PFSK-1 (cell line): ENCODE measurements around the gene CCDC126. TPM values are rescaled to one million over a fixed set of nuclear protein-coding genes. Genes with fewer than 3 reads are reported as not detected.

Source experiments
- FOXP2 ChIP-seq: optimal IDR thresholded peaks from 2 replicates; pipeline ENCODE3; 2011; ENCODE audit warnings: borderline replicate concordance, control low read depth, inconsistent platforms; ENCODE audit not compliant: insufficient read depth; ENCODE audit errors: extremely low read length, extremely low read depth
- POLR2AphosphoS5 ChIP-seq: IDR thresholded peaks from 2 replicates; pipeline ENCODE4 v1.6.1; 2012; ENCODE audit warnings: low read depth, mild to moderate bottlenecking, control low read depth, low read length, moderate library complexity
- REST ChIP-seq, 2 experiments: IDR thresholded peaks; 2 replicates each; pipeline versions ENCODE4 v1.6.1 to v1.8.0; 2011 to 2012; ENCODE audit warnings: low read depth in 2 of 2, low read length in 2 of 2, control low read depth in 1 of 2, inconsistent platforms in 1 of 2, mild to moderate bottlenecking in 1 of 2, moderate library complexity in 1 of 2; ENCODE audit not compliant: insufficient read depth in 1 of 2
- SIN3A ChIP-seq: IDR thresholded peaks from 2 replicates; pipeline ENCODE4 v1.6.1; 2012; ENCODE audit warnings: mild to moderate bottlenecking, low read length, moderate library complexity, borderline replicate concordance; ENCODE audit not compliant: insufficient read depth
- TAF1 ChIP-seq: IDR thresholded peaks from 2 replicates; pipeline ENCODE4 v1.6.1; 2012; ENCODE audit warnings: low read length, control low read depth, borderline replicate concordance; ENCODE audit not compliant: insufficient read depth
- polyA plus RNA-seq: library from polyadenylated mRNA; unstranded; fragments of >200 nt; gene quantifications from one replicate; pipeline ENCODE4 v1.2.1, GENCODE V29; 2012; ENCODE audit warnings: low read depth, missing spikeins; ENCODE audit not compliant: insufficient read length

Gene CCDC126
- 0.83 TPM for polyA plus RNA-seq

DNA sequence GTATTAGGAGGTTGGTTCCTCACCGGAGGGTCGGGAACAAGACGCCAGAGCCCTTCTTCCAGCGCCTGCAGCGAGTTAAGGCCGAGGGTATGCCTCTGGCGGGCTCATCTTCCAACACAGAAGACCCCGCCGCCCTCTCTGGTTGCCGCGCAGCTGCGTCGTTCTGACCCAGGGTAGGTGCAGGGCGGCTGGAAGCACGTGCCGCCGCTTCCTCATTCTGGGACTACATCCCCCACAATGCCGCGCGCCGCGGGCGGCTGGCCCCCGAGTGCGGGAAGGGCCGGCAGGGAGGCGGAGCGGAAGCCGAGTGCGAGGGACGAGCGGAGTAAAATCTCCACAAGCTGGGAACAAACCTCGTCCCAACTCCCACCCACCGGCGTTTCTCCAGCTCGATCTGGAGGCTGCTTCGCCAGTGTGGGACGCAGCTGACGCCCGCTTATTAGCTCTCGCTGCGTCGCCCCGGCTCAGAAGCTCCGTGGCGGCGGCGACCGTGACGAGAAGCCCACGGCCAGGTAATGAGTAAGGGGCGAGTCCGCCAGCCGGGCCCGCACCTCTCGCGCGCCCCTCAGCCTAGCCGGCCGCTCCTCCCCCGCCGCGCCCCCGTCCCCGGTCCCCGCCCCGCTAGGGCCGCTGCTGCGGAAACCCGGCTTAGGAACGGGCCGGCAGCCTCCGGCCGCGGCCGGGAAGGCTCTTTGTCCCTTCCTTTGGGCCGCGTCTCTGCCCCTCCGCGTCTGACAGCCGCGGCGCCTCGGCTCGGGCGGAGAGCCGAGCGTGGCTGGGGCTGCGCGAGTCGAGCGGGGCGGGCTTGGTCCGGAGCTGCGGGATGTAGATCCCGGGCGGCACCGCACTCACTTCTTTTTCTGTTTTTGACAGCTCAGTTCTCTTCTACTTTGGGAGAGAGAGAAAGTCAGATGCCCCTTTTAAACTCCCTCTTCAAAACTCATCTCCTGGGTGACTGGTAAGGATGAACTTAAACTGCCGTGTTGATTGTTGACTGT, at the start of gene CCDC126:
TSS of gene CCDC126 (plus strand) at position 289 of the 998 bp plus-strand sequence. CDS start 13,934 bp downstream, outside the sequence.
- TF ChIP-seq SIN3A (no peak), FOXP2 (peak; percentile 55), REST (IDR thresholded peaks at IDR 0.05; ENCODE audit: insufficient read depth in 1 of 2, low read depth in 2 of 2, low read length in 2 of 2) (no peak)

GRCh38 chr7:23547662-23548061, 49.5 kb upstream of the CCDC126 start:
- TF ChIP-seq FOXP2, result no peak
- no peak for TF ChIP-seq POLR2AphosphoS5
- no peak for TF ChIP-seq REST (IDR thresholded peaks at IDR 0.05; ENCODE audit: insufficient read depth in 1 of 2, low read depth in 2 of 2, low read length in 2 of 2)
- TF ChIP-seq TAF1, result no peak
- TF ChIP-seq SIN3A, result no peak

- no peak for TF ChIP-seq FOXP2
- TF ChIP-seq POLR2AphosphoS5, result no peak
- TF ChIP-seq SIN3A, result no peak
These were observed 38.9 kb upstream of the CCDC126 start for GRCh38 chr7:23558303-23558702.

DNA sequence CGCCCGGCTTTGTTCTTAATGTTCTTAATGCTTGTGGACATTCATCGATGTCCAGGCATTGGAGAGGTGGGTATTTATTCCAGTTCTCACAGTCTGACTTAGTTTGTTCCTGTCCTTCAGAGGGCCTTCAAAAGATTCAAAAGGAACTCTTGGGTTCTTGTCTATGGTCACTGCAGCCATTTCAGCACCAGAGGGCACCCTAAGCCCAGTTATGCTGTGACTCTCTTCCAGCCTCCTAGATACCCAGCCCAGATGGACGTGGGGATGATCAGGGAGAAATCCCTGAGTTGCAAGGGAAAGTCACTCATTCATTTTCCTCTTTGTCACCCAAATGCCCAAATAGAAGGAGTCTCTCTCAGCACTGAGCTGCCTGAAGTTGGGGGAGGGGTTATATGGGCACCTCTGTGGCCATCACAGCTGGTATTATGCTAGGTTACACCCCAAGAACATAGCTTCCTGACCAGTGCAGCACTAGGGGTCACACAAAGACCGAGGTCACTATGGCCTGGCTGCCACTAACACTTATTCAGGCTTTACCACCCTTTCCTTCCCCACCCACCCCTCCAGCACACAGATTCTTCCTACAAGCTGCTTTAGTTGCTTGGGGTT, 26.5 kb upstream of the CCDC126 start:
- TF ChIP-seq SIN3A, result no peak
- no peak for TF ChIP-seq REST (IDR thresholded peaks at IDR 0.05; ENCODE audit: insufficient read depth in 1 of 2, low read depth in 2 of 2, low read length in 2 of 2)
- no peak for TF ChIP-seq FOXP2

GRCh38 chr7:23586159-23586558, 11.0 kb upstream of the CCDC126 start:
- no peak for TF ChIP-seq TAF1
- no peak for TF ChIP-seq REST (IDR thresholded peaks at IDR 0.05; ENCODE audit: insufficient read depth in 1 of 2, low read depth in 2 of 2, low read length in 2 of 2)
